B cell (primary cell): ENCODE measurements around the gene HSD11B2. TPM values are rescaled to one million over a fixed set of nuclear protein-coding genes. Genes with fewer than 3 reads are reported as not detected.

Experiments
- ATAC-seq: fragments of 200-7000 bp; cut with Tn5 transposase; one replicate; pipeline ENCODE4 v1.10.0; 2021; ENCODE audit warnings: low read depth, mild to moderate bottlenecking, moderate number of reproducible peaks, moderate library complexity
- CTCF ChIA-PET: fragments of 350-600 bp; sonication (Branson Sonifier 250); formaldehyde crosslinking; loops from one replicate; lab custom pipeline; 2021; ENCODE audit warnings: antibody characterized with exemption, inconsistent platforms; lab: Charles Lee
- POLR2A ChIA-PET: fragments of 350-600 bp; sonication (Branson Sonifier 250); formaldehyde crosslinking; loops from one replicate; lab custom pipeline; 2021; ENCODE audit warnings: antibody characterized with exemption; lab: Charles Lee
- DNase-seq: peaks from one replicate; pipeline ENCODE4 v3.0.0; 2013
- H2AFZ ChIP-seq: 2 replicates; pipeline ENCODE4 v1.6.1; 2012; ENCODE audit warnings: mild to moderate bottlenecking, low read depth, low read length; ENCODE audit not compliant: insufficient read depth, poor library complexity, severe bottlenecking
- H3K27ac ChIP-seq, 2 donors: 1 replicate in 1 of 2; 2 replicates in 1 of 2; pipeline ENCODE4 v1.5.1; 2012 to 2013; ENCODE audit warnings: low read length in 2 of 2, mild to moderate bottlenecking in 2 of 2, moderate library complexity in 1 of 2
- H3K27me3 ChIP-seq, 4 experiments: fragments of 200-600 bp in 1 of 4; sonication (generic) in 1 of 4; replicated peaks in 1 of 4; 1 replicate in 2 of 4; 2 replicates in 2 of 4; pipeline versions ENCODE4 v1.6.1 to v1.7.0; 2013 to 2016; ENCODE audit warnings: low read length in 3 of 4, mild to moderate bottlenecking in 2 of 4, mixed read lengths in 1 of 4, moderate library complexity in 1 of 4; ENCODE audit not compliant: insufficient read depth in 4 of 4, control insufficient read depth in 3 of 4; ENCODE audit errors: control extremely low read depth in 1 of 4
- H3K36me3 ChIP-seq, 2 experiments: replicated peaks in 1 of 2; 1 replicate in 1 of 2; 2 replicates in 1 of 2; pipeline versions ENCODE4 v1.6.1 to v1.7.1; 2013; ENCODE audit warnings: low read length in 1 of 2; ENCODE audit not compliant: insufficient read depth in 2 of 2, control insufficient read depth in 1 of 2; ENCODE audit errors: control extremely low read depth in 1 of 2, extremely low read depth in 1 of 2
- H3K4me1 ChIP-seq, 2 donors: fragments of 200-600 bp in 1 of 2; sonication (generic) in 1 of 2; 1 replicate in 1 of 2; 2 replicates in 1 of 2; pipeline versions ENCODE4 v1.5.1 to v1.6.1; 2013 to 2017; ENCODE audit warnings: low read length in 2 of 2; ENCODE audit not compliant: control insufficient read depth in 2 of 2, insufficient read depth in 2 of 2
- H3K4me2 ChIP-seq: replicated peaks from 2 replicates; pipeline ENCODE3; 2012; ENCODE audit warnings: mild to moderate bottlenecking, low read depth, low read length; ENCODE audit not compliant: poor library complexity, severe bottlenecking
- H3K4me3 ChIP-seq, 5 experiments: fragments of 200-600 bp in 1 of 5; sonication (generic) in 1 of 5; 1 replicate in 3 of 5; 2 replicates in 2 of 5; pipeline versions ENCODE4 v1.5.1 to v1.7.0; 2011 to 2016; ENCODE audit warnings: low read length in 4 of 5, mild to moderate bottlenecking in 4 of 5, low read depth in 2 of 5, control low read depth in 1 of 5, moderate library complexity in 1 of 5; ENCODE audit not compliant: insufficient read depth in 1 of 5; ENCODE audit errors: control extremely low read depth in 1 of 5, extremely low read depth in 1 of 5
- H3K79me2 ChIP-seq: fragments of 200-600 bp; sonication (generic); one replicate; pipeline ENCODE4 v1.6.0; 2016; ENCODE audit warnings: low read length; ENCODE audit not compliant: control insufficient read depth, insufficient read depth
- H3K9ac ChIP-seq: fragments of 200-600 bp; sonication (generic); 2 replicates; pipeline ENCODE4 v1.6.1; 2017; ENCODE audit warnings: mild to moderate bottlenecking, low read length, moderate library complexity
- H3K9me3 ChIP-seq, 3 donors: one replicate each; pipeline versions ENCODE4 v1.6.1 to v1.7.1; 2013; ENCODE audit warnings: low read length in 2 of 3; ENCODE audit not compliant: control insufficient read depth in 2 of 3, insufficient read depth in 1 of 3; ENCODE audit errors: control extremely low read depth in 1 of 3
- H4K20me1 ChIP-seq: 2 replicates; pipeline ENCODE4 v1.6.0; 2012; ENCODE audit warnings: mild to moderate bottlenecking, low read length; ENCODE audit not compliant: insufficient read depth, control insufficient read depth, poor library complexity, severe bottlenecking
- H3K27ac Mint-ChIP-seq: one replicate; pipeline ENCODE4 v1.8.0; 2021; ENCODE audit warnings: mixed read lengths
- H3K27me3 Mint-ChIP-seq: one replicate; pipeline ENCODE4 v1.8.0; 2021; ENCODE audit warnings: mixed read lengths
- H3K4me1 Mint-ChIP-seq: one replicate; pipeline ENCODE4 v1.8.0; 2021; ENCODE audit warnings: mixed read lengths
- H3K4me3 Mint-ChIP-seq: one replicate; pipeline ENCODE4 v1.8.0; 2021; ENCODE audit warnings: mixed read lengths
- H3K9me3 Mint-ChIP-seq: one replicate; pipeline ENCODE4 v1.8.0; 2022; ENCODE audit warnings: mixed read lengths; ENCODE audit not compliant: insufficient read depth
- CTCF ChIP-seq: fragments of 200-600 bp; IDR thresholded peaks from one replicate; pipeline ENCODE4 v1.8.0; 2022; ENCODE audit warnings: antibody characterized with exemption, mild to moderate bottlenecking
- EZH2 ChIP-seq: IDR thresholded peaks from 2 replicates; pipeline ENCODE4 v1.6.1; 2012; ENCODE audit warnings: borderline replicate concordance, low read depth, mild to moderate bottlenecking, moderate library complexity, low read length; ENCODE audit not compliant: insufficient read depth, poor library complexity, severe bottlenecking
- WGBS: methylation state at CpG from one replicate; pipeline ENCODE4 v1.1.5; 2013; ENCODE audit warnings: missing lambda C conversion rate; ENCODE audit not compliant: insufficient coverage; 5-methylcytosine and 5-hydroxymethylcytosine counted together
- intact Hi-C: fragments of 100-400 bp; cut with micrococcal nuclease; formaldehyde crosslinking; loops from one replicate; pipeline ENCODE4 v1.10.0; 2022
- polyA plus RNA-seq: library from polyadenylated mRNA; depleted of rRNA; stranded (reverse); fragments of >200 nt; gene quantifications from 2 replicates; pipeline ENCODE4 v1.2.3, GENCODE V29; 2012
- total RNA-seq, 2 donors: library from RNA; stranded (reverse); fragments of 120-200 nt in 1 of 2; gene quantifications; 1 replicate in 1 of 2; 2 replicates in 1 of 2; pipeline versions ENCODE4 v1.2.3 to v1.2.4, GENCODE V29; 2013 to 2022

The HSD11B2 gene
- total and polyA plus RNA-seq, 2 donors (not counting 1 experiment from before 2014, with no cell fraction given): 0.09 TPM; not detected in 1

- Histone ChIP-seq H2AFZ (no peak overlapping the region), H3K9me3 (no peaks in the 10 kb centered on the region), H3K4me1 (no peaks in the 10 kb centered on the region), H3K27ac (no peak overlapping the region), H3K36me3 (peaks cover 0 to 67% of the 10 kb centered on the region in 2 experiments), H3K9ac (no peak overlapping the region), H3K79me2 (peaks cover 33% of the 10 kb centered on the region), H3K4me2 (no peak overlapping the region), H3K4me3 (no peak overlapping the region), H4K20me1 (peaks cover 88% of the 10 kb centered on the region), H3K27me3 (no peaks in the 10 kb centered on the region)
- TF ChIP-seq EZH2: no peak
- no peak for TF ChIP-seq CTCF
- ChIA-PET CTCF (no interaction called here), POLR2A (interaction anchor here (0.6 kb wide), 2 partner anchors 31 to 1179 kb away, joined by 3 to 9 read pairs; no protein-coding TSS in a partner anchor)
- H3K9me3 Mint-ChIP-seq: no peaks in the 10 kb centered on the region
- peaks cover 9% of the 10 kb centered on the region for H3K4me1 Mint-ChIP-seq
- H3K4me3 Mint-ChIP-seq: no peak overlapping the region
- H3K27me3 Mint-ChIP-seq: no peaks in the 10 kb centered on the region
- ATAC-seq (no peak), DNase-seq (no peak)
- H3K27ac Mint-ChIP-seq: no peak overlapping the region
- intact Hi-C loops: no loop called here
- 91% methylated on average over 5 of the region's 5 CpGs for WGBS
These were observed 23.2 kb downstream of the HSD11B2 start for GRCh38 chr16:67454104-67454503.

GRCh38 chr16:67454852-67455251, 23.9 kb downstream of the HSD11B2 start:
- no peaks in the 10 kb centered on the region for H3K27me3 Mint-ChIP-seq

More at GRCh38 chr16:67454852-67455251, 23.9 kb downstream of the HSD11B2 start:
- H3K27me3 ChIP-seq: no peaks in the 10 kb centered on the region
- no peak overlapping the region for H2AFZ ChIP-seq
- intact Hi-C loops: no loop called here
- peaks cover 0 to 6% of the 10 kb centered on the region in 2 donors for H3K4me1 ChIP-seq
- H3K79me2 ChIP-seq: peaks cover 35% of the 10 kb centered on the region
- Mint-ChIP-seq H3K4me1 (peaks cover 9% of the 10 kb centered on the region), H3K27ac (no peak overlapping the region), H3K4me3 (no peak overlapping the region), H3K9me3 (no peaks in the 10 kb centered on the region)
- 92% methylated on average over 4 of the region's 6 CpGs for WGBS
- no peak for DNase-seq
- H3K27ac ChIP-seq: no peak overlapping the region
- peaks cover 94% of the 10 kb centered on the region for H4K20me1 ChIP-seq
- H3K4me3 ChIP-seq: no peak overlapping the region
- no peak overlapping the region for H3K4me2 ChIP-seq
- H3K9ac ChIP-seq: no peak overlapping the region
- ChIA-PET CTCF (interaction anchor here (2.5 to 2.8 kb wide), 2 partner anchors 11 to 27 kb away, joined by 9 to 10 read pairs; no protein-coding TSS in a partner anchor), POLR2A (interaction anchor here (0.6 kb wide), 1 partner anchor 1178 kb away, joined by 9 read pairs; no protein-coding TSS in a partner anchor)
- TF ChIP-seq CTCF: no peak
- no peak for TF ChIP-seq EZH2
- no peaks in the 10 kb centered on the region for H3K9me3 ChIP-seq
- peaks cover 0 to 66% of the 10 kb centered on the region in 2 experiments for H3K36me3 ChIP-seq
- no peak for ATAC-seq
